ENCODE measurements around the gene PRPF8. TPM values are rescaled to one million over a fixed set of nuclear protein-coding genes. Genes with fewer than 3 reads are reported as not detected.

Gene PRPF8
- polyA plus RNA-seq, 1 of the 3 experiments (the other 2 are of a cell fraction), result 149 TPM

DNA sequence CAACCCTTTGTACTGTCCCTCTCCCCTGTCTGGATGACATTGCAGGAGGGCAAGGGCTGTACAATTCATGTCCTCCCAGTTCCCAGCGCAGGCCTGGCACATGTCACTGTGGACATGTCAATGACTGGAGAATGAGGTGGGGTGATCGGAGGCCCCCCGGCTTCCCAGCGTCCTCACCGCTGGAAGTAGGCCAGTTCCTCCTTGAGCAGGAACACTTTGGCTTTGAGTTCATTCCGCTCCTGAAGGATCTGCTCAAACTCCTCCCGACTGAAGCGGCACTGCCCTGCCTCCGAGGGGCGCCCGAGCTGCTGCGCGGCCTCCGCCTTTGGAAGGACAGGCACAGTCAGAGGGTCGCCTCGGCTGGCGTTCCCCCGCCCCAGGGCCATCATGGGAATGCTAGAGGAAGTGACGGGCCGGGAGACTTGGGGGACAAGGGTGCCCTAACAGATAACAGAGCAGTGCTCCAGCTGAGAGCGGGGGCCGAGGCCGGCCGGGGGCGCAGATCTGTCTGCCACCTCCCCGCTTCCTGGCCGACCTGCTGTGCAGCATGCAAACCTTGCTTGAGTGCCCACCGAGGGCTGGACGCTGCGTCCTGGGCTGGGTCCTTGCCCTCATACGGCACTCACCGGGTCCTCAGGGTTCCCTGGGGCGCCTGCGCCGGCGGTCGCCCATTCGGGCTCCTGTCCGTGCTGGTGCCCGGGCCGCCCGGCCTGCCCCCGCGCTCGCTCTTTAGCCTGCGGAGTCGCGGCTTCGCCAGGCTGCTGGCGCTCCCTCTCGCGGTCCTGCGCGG is 36.3 kb downstream of the PRPF8 start:
- peaks cover 13 to 23% of the 10 kb centered on the region in 2 experiments; a peak in 2 of 4 replicates for H3K4me1 ChIP-seq (ENCODE audit: control insufficient read depth in 1 of 2, insufficient read depth in 2 of 2, low read depth in 1 of 2, low read length in 1 of 2)
- H2AFZ ChIP-seq (ENCODE audit: low read depth), result peak overlapping the region; percentile 68; the same call in 1 of the 2 replicates
- CTCF ChIA-PET, result interaction anchor here (0.7 to 6.8 kb wide), 26 partner anchors 9 to 217 kb away, joined by 3 to 65 read pairs (median 4); partner anchors contain the start of genes PRPF8 and SLC43A2
- no peaks in the 10 kb centered on the region for H4K20me1 ChIP-seq (ENCODE audit: insufficient read depth)
- H3K4me3 ChIP-seq (ENCODE audit: low read depth in 2 of 2, low read length in 1 of 2), result peak overlapping the region; percentile 28 to 46; a peak in 3 of 4 replicates
- peak overlapping the region; percentile 71 for H3K4me2 ChIP-seq
- peak overlapping the region; percentile 21; the same call in 1 of the 2 replicates for H3K9ac ChIP-seq
- WGBS (ENCODE audit: low lambda C conversion rate), result 54% methylated on average over 24 of the region's 54 CpGs
- H3K36me3 ChIP-seq (replicated peaks in 1 of 2; ENCODE audit: control insufficient read depth in 1 of 2, insufficient read depth in 2 of 2, low read length in 1 of 2), result peaks cover 26 to 27% of the 10 kb centered on the region in 2 experiments
- no peaks in the 10 kb centered on the region for H3K79me2 ChIP-seq (ENCODE audit: insufficient read depth)
- TF ChIP-seq, protein P1, sequence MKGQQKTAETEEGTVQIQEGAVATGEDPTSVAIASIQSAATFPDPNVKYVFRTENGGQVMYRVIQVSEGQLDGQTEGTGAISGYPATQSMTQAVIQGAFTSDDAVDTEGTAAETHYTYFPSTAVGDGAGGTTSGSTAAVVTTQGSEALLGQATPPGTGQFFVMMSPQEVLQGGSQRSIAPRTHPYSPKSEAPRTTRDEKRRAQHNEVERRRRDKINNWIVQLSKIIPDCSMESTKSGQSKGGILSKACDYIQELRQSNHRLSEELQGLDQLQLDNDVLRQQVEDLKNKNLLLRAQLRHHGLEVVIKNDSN (IDR thresholded peaks at IDR 0.05; ENCODE audit: borderline replicate concordance, low read depth), result no peak
- TF ChIP-seq EP300 (IDR thresholded peaks at IDR 0.05; ENCODE audit: borderline replicate concordance in 1 of 2, low read depth in 1 of 2, low read length in 1 of 2) (no peak), FOXJ3 (CRISPR knock-in tag; IDR thresholded peaks at IDR 0.05) (no peak), RAD21 (IDR thresholded peaks at IDR 0.05; ENCODE audit: low read length) (peak; percentile 62; the same call in 1 of the 2 replicates), YY1 (IDR thresholded peaks at IDR 0.05; ENCODE audit: low read depth) (0 out of 2 replicates have a peak, but pooled peaks have one; percentile 57), SMC3 (IDR thresholded peaks at IDR 0.05; ENCODE audit: low read depth, low read length) (no peak; the same call in 1 of the 2 replicates), NRF1 (IDR thresholded peaks at IDR 0.05; ENCODE audit: low read depth, low read length) (peak; percentile 52), RCOR1 (IDR thresholded peaks at IDR 0.05; ENCODE audit: low read length) (no peak), NFIC (IDR thresholded peaks at IDR 0.05; ENCODE audit: borderline replicate concordance) (peak; percentile 25; the same call in 1 of the 2 replicates)
- TF ChIP-seq, protein P2, sequence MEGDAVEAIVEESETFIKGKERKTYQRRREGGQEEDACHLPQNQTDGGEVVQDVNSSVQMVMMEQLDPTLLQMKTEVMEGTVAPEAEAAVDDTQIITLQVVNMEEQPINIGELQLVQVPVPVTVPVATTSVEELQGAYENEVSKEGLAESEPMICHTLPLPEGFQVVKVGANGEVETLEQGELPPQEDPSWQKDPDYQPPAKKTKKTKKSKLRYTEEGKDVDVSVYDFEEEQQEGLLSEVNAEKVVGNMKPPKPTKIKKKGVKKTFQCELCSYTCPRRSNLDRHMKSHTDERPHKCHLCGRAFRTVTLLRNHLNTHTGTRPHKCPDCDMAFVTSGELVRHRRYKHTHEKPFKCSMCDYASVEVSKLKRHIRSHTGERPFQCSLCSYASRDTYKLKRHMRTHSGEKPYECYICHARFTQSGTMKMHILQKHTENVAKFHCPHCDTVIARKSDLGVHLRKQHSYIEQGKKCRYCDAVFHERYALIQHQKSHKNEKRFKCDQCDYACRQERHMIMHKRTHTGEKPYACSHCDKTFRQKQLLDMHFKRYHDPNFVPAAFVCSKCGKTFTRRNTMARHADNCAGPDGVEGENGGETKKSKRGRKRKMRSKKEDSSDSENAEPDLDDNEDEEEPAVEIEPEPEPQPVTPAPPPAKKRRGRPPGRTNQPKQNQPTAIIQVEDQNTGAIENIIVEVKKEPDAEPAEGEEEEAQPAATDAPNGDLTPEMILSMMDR (IDR thresholded peaks at IDR 0.05), result peak; percentile 67
- TF ChIP-seq, protein P3, sequence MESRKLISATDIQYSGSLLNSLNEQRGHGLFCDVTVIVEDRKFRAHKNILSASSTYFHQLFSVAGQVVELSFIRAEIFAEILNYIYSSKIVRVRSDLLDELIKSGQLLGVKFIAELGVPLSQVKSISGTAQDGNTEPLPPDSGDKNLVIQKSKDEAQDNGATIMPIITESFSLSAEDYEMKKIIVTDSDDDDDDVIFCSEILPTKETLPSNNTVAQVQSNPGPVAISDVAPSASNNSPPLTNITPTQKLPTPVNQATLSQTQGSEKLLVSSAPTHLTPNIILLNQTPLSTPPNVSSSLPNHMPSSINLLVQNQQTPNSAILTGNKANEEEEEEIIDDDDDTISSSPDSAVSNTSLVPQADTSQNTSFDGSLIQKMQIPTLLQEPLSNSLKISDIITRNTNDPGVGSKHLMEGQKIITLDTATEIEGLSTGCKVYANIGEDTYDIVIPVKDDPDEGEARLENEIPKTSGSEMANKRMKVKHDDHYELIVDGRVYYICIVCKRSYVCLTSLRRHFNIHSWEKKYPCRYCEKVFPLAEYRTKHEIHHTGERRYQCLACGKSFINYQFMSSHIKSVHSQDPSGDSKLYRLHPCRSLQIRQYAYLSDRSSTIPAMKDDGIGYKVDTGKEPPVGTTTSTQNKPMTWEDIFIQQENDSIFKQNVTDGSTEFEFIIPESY (IDR thresholded peaks at IDR 0.05; ENCODE audit: borderline replicate concordance, low read depth), result no peak
- DNase-seq, result no peak
- POLR2A ChIA-PET, result interaction anchor here (1.1 to 2.4 kb wide), 4 partner anchors 19 to 74 kb away, joined by 5 to 12 read pairs (median 7); partner anchors contain the start of gene SLC43A2
- H3K9me3 ChIP-seq, result no peaks in the 10 kb centered on the region
- H3K27ac ChIP-seq (ENCODE audit: low read depth in 2 of 2, low read length in 1 of 2), result peak overlapping the region in 1 of 2 experiments; percentile 27; a peak in 2 of 4 replicates
- H3K27me3 ChIP-seq (ENCODE audit: insufficient read depth), result no peaks in the 10 kb centered on the region
- H3K9me2 ChIP-seq, result no peaks in the 10 kb centered on the region
- peaks cover 35% of the 10 kb centered on the region for H3F3A ChIP-seq (replicated peaks; ENCODE audit: insufficient read depth)
